ENCODE results near the gene MTURN. TPM values are rescaled to one million over a fixed set of nuclear protein-coding genes. Genes with fewer than 3 reads are reported as not detected.

Gene MTURN
- total and polyA plus RNA-seq, 2 donors: 55.6 TPM

GRCh38 chr7:30202671-30203070 lies 67.9 kb downstream of the MTURN start:
- 54% methylated on average over 3 of the region's 3 CpGs for WGBS
- no peak for DNase-seq (ENCODE audit: extremely low spot score)

GRCh38 chr7:30206491-30206890 lies 71.7 kb downstream of the MTURN start:
- Histone ChIP-seq H3K27ac (ENCODE audit: low read depth) (no peak overlapping the region), H3K36me3 (ENCODE audit: insufficient read depth) (no peaks in the 10 kb centered on the region), H3K4me1 (ENCODE audit: insufficient read depth) (no peaks in the 10 kb centered on the region), H3K4me3 (ENCODE audit: low read depth, low read length) (no peak overlapping the region)
- 77% methylated on average over 4 of the region's 4 CpGs for WGBS
- DNase-seq (ENCODE audit: extremely low spot score): no peak

More at GRCh38 chr7:30202671-30203070, 67.9 kb downstream of the MTURN start:
- Histone ChIP-seq H3K4me3 (ENCODE audit: low read depth, low read length) (no peak overlapping the region), H3K4me1 (ENCODE audit: insufficient read depth) (no peaks in the 10 kb centered on the region), H3K27ac (ENCODE audit: low read depth) (no peak overlapping the region), H3K36me3 (ENCODE audit: insufficient read depth) (no peaks in the 10 kb centered on the region)

GRCh38 chr7:30206942-30207341 lies 72.2 kb downstream of the MTURN start:
- no peak for DNase-seq (ENCODE audit: extremely low spot score)
- WGBS: 78% methylated on average over 8 of the region's 8 CpGs
- Histone ChIP-seq H3K4me3 (ENCODE audit: low read depth, low read length) (no peak overlapping the region), H3K36me3 (ENCODE audit: insufficient read depth) (no peaks in the 10 kb centered on the region), H3K27ac (ENCODE audit: low read depth) (no peak overlapping the region), H3K4me1 (ENCODE audit: insufficient read depth) (no peaks in the 10 kb centered on the region)

- H3K4me3 ChIP-seq (ENCODE audit: low read depth, low read length): no peak overlapping the region
- 92% methylated on average over 4 of the region's 4 CpGs for WGBS
- H3K36me3 ChIP-seq (ENCODE audit: insufficient read depth): no peaks in the 10 kb centered on the region
- no peak overlapping the region for H3K27ac ChIP-seq (ENCODE audit: low read depth)
- H3K4me1 ChIP-seq (ENCODE audit: insufficient read depth): no peaks in the 10 kb centered on the region
- no peak for DNase-seq (ENCODE audit: extremely low spot score)
These were observed 72.6 kb downstream of the MTURN start for GRCh38 chr7:30207376-30207775.

GRCh38 chr7:30209951-30210350 lies 75.2 kb downstream of the MTURN start:
- Histone ChIP-seq H3K4me3 (ENCODE audit: low read depth, low read length) (no peak overlapping the region), H3K36me3 (ENCODE audit: insufficient read depth) (no peaks in the 10 kb centered on the region), H3K4me1 (ENCODE audit: insufficient read depth) (no peaks in the 10 kb centered on the region), H3K27ac (ENCODE audit: low read depth) (no peak overlapping the region)
- DNase-seq (ENCODE audit: extremely low spot score): no peak
- WGBS: 90% methylated on average over 5 of the region's 5 CpGs

Small RNAs within 50 kb of the gene (small RNA-seq; reads per million reads assigned to genes)
- not detected for gene RPS27P16

Other genes starting within 250 kb of the MTURN start
- 44.5 TPM for gene SCRN1, start 145.2 kb upstream of the MTURN start, total RNA-seq
- 39.6 TPM for gene SCRN1, start 145.2 kb upstream of the MTURN start, polyA plus RNA-seq
- gene FKBP14, start 108.3 kb upstream of the MTURN start, total RNA-seq: 79.1 TPM
- 9.1 TPM for gene FKBP14, start 108.3 kb upstream of the MTURN start, polyA plus RNA-seq
- gene PLEKHA8, start 106.6 kb upstream of the MTURN start, total RNA-seq: 21.3 TPM
- gene PLEKHA8, start 106.6 kb upstream of the MTURN start, polyA plus RNA-seq: 4.6 TPM
- 40.0 TPM for gene ZNRF2, start 149.6 kb downstream of the MTURN start, total RNA-seq
- gene ZNRF2, start 149.6 kb downstream of the MTURN start, polyA plus RNA-seq: 5.6 TPM